ENCODE data around the gene NUTM1. TPM values are rescaled to one million over a fixed set of nuclear protein-coding genes. Genes with fewer than 3 reads are reported as not detected.
"Not testable (repeated sequence)": the region's sequence is repeated elsewhere in the genome, so short reads cannot be mapped to it uniquely, and the experiment has no call there.

The NUTM1 gene
- polyA plus RNA-seq, 2 of the 4 experiments (the other 2 are of a cell fraction): not detected

DNA sequence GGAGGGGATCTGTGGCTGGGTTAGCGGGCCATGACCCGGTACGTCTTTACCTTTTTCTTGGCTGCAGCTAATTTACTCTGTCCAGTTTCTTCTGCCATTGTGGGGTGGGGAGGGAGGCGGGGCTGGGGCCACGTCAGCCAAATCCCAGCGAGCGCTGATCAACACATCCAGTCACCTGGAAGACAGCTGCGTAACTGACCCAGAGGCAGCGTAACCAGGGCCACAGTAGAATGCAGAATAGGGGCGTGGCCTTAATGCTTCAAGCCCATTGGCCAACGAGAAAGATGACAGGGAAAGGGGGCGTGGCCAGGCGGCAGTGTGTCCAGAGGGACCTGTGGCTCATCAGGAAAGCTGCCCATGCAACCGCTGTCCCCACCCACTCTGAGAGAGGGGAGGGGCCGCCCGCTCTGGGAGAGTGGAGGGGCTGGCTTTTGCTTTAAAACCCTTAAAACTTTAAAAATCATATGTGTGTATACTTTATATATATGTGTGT lies 46.5 kb downstream of the NUTM1 start:
- POLR2A ChIA-PET; H3K4me1 ChIP-seq; H3K4me2 ChIP-seq; H3K27ac ChIP-seq; H3K4me3 ChIP-seq; H3K9me3 ChIP-seq; CTCF ChIA-PET; FAIRE-seq; DNase-seq (ENCODE audit: low read depth in 1 of 2, low spot score in 1 of 2): not testable (repeated sequence)
- no CpG with 5 or more reads among the region's 16 CpGs for WGBS (ENCODE audit: missing lambda C conversion rate)
- peak in 1 of 2 experiments; percentile 57; a peak in 3 of 6 replicates for ATAC-seq

DNA sequence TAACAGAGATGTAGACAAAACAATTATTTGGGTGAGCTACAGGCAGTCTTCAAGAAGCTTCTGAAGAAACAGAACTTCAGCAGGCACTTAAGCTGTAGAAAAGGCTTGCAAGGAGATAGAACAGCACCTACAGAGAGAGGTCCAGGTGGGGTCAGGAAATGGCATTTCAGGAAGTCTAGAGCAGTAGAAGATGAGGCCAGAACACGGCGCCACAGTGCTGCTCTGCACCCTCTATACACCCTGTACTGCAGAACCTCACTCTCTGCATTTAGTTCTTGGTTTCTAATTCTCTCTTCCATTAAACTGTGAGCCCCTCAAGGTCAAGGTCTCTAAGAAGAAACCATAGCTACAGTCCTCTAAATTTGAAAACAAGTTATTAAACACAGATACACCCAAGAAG lies 49.9 kb downstream of the NUTM1 start:
- FAIRE-seq; DNase-seq (ENCODE audit: low read depth in 1 of 2, low spot score in 1 of 2); H3K9me3 ChIP-seq; CTCF ChIA-PET; H3K4me1 ChIP-seq; H3K4me2 ChIP-seq; H3K4me3 ChIP-seq; H3K27ac ChIP-seq; POLR2A ChIA-PET: not testable (repeated sequence)
- peak; percentile 9 to 52; a peak in 3 of 6 replicates for ATAC-seq
- 38% methylated on average over 2 of the region's 2 CpGs for WGBS (ENCODE audit: missing lambda C conversion rate)

DNA sequence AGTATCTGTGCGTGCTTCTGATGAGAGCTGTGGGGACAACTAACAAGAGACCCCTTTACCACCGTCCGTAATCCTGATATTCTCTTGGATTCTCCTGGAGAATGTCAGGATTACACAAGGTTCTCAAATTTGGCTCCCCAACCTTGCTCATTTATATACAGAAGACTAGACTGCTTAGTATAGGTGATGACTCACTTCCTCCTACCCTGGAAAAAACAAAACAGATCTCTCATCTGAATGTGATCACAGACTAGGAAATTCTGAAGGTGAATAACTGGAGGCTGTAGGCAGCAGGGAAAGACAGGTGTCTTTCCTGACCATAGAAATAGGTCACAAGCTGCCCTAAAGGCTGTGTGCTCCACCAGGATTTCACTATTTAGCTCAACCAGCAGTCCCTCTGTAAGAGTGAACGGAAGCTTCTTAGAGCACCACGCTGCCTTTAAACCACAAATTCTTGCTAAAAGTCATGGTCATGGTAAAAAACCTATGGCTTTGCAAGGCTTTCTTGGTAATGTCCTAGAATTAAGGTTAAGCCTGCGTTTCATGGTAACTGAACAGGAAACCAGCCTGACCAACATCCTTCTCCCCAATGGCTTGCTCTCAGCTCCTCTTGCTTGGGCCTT lies 54.6 kb downstream of the NUTM1 start:
- H3K27ac ChIP-seq; DNase-seq (ENCODE audit: low read depth in 1 of 2, low spot score in 1 of 2); H3K4me2 ChIP-seq; POLR2A ChIA-PET; H3K9me3 ChIP-seq; H3K4me3 ChIP-seq; H3K4me1 ChIP-seq; CTCF ChIA-PET: not testable (repeated sequence)
- 81% methylated on average over 3 of the region's 6 CpGs for WGBS (ENCODE audit: missing lambda C conversion rate)
- ATAC-seq (0 out of 6 replicates have a peak, but pooled peaks of 1 of the 2 experiments have one; percentile 23), FAIRE-seq (peak; percentile 43)

DNA sequence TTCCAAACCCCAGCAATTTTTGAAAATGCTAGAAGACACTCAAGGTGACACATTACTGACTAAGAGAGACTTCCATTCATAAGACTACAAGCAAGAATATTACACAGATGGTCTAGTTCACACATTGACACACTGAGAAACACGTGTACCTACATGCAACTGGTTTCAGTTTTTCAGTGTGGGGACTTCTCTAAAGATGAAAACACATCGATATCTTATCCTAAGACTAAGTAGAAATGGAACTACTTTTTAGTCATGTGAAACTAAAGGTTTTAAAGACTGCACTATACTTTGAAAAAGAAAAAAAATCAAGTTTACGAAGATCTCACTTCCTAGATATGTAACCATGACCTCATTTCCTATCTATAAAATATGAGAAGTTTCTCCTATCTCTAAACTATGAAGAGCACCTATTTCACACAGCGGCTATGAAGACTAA lies 60.1 kb downstream of the NUTM1 start:
- WGBS (ENCODE audit: missing lambda C conversion rate): 74% methylated on average over 2 of the region's 4 CpGs
- ATAC-seq, FAIRE-seq: not testable (repeated sequence)

GRCh38 chr15:34403899-34404298 lies 60.8 kb downstream of the NUTM1 start:
- no CpG with 5 or more reads among the region's 3 CpGs for WGBS (ENCODE audit: missing lambda C conversion rate)

More for the DNA sequence above, 60.1 kb downstream of the NUTM1 start:
- CTCF ChIA-PET; H3K4me3 ChIP-seq; H3K4me2 ChIP-seq; H3K9me3 ChIP-seq; H3K4me1 ChIP-seq; DNase-seq (ENCODE audit: low read depth in 1 of 2, low spot score in 1 of 2); POLR2A ChIA-PET; H3K27ac ChIP-seq: not testable (repeated sequence)

More at GRCh38 chr15:34403899-34404298, 60.8 kb downstream of the NUTM1 start:
- DNase-seq (ENCODE audit: low read depth in 1 of 2, low spot score in 1 of 2); H3K4me3 ChIP-seq; CTCF ChIA-PET; ATAC-seq; FAIRE-seq; POLR2A ChIA-PET; H3K27ac ChIP-seq; H3K9me3 ChIP-seq; H3K4me2 ChIP-seq; H3K4me1 ChIP-seq: not testable (repeated sequence)

Small RNA genes lying within 50 kb of the gene (small RNA-seq; reads per million reads assigned to genes)
- gene MIR1233-1 (0 reads per million in 6 experiments), gene RF00019 (0 reads per million in 6 experiments)

Other genes with a start within 250 kb of the NUTM1 start
- gene EMC7, start 241.5 kb upstream of the NUTM1 start, polyA plus RNA-seq (2011; rRNA removed): 167 and 221 TPM in 2 replicates
- 129 to 135 TPM (median 135 TPM) in 3 replicates for gene EMC7, start 241.5 kb upstream of the NUTM1 start, polyA plus RNA-seq (2017; fragmentation: RNase III; extraction: RNeasy Plus Mini Kit Qiagen cat#74134 plus additional on column Dnase treatment)
- 4.5 and 4.7 TPM in 2 replicates for gene PGBD4, start 241.2 kb upstream of the NUTM1 start, polyA plus RNA-seq (2011; rRNA removed)
- 3.7 to 4.3 TPM (median 4.0 TPM) in 3 replicates for gene PGBD4, start 241.2 kb upstream of the NUTM1 start, polyA plus RNA-seq (2017; fragmentation: RNase III; extraction: RNeasy Plus Mini Kit Qiagen cat#74134 plus additional on column Dnase treatment)
- gene KATNBL1, start 133.2 kb upstream of the NUTM1 start, polyA plus RNA-seq (2011; rRNA removed): 46.6 and 75.8 TPM in 2 replicates
- gene KATNBL1, start 133.2 kb upstream of the NUTM1 start, polyA plus RNA-seq (2017; fragmentation: RNase III; extraction: RNeasy Plus Mini Kit Qiagen cat#74134 plus additional on column Dnase treatment): 35.2 to 40.1 TPM (median 40.0 TPM) in 3 replicates
- 126 and 150 TPM in 2 replicates for gene EMC4, start 118.3 kb upstream of the NUTM1 start, polyA plus RNA-seq (2011; rRNA removed)
- 221 to 241 TPM (median 234 TPM) in 3 replicates for gene EMC4, start 118.3 kb upstream of the NUTM1 start, polyA plus RNA-seq (2017; fragmentation: RNase III; extraction: RNeasy Plus Mini Kit Qiagen cat#74134 plus additional on column Dnase treatment)
- 21.3 and 21.8 TPM in 2 replicates for gene SLC12A6, start 5.5 kb upstream of the NUTM1 start, polyA plus RNA-seq (2011; rRNA removed)
- gene SLC12A6, start 5.5 kb upstream of the NUTM1 start, polyA plus RNA-seq (2017; fragmentation: RNase III; extraction: RNeasy Plus Mini Kit Qiagen cat#74134 plus additional on column Dnase treatment): 5.4 to 7.1 TPM (median 6.0 TPM) in 3 replicates
- 451 and 688 TPM in 2 replicates for gene NOP10, start 179 bp upstream of the NUTM1 start, polyA plus RNA-seq (2011; rRNA removed)
- gene NOP10, start 179 bp upstream of the NUTM1 start, polyA plus RNA-seq (2017; fragmentation: RNase III; extraction: RNeasy Plus Mini Kit Qiagen cat#74134 plus additional on column Dnase treatment): 463 to 502 TPM (median 470 TPM) in 3 replicates
- 42.9 and 50.7 TPM in 2 replicates for gene LPCAT4, start 23.9 kb downstream of the NUTM1 start, polyA plus RNA-seq (2011; rRNA removed)
- 45.9 to 56.1 TPM (median 50.1 TPM) in 3 replicates for gene LPCAT4, start 23.9 kb downstream of the NUTM1 start, polyA plus RNA-seq (2017; fragmentation: RNase III; extraction: RNeasy Plus Mini Kit Qiagen cat#74134 plus additional on column Dnase treatment)
- 15.6 and 16.4 TPM in 2 replicates for gene GOLGA8A, start 94.5 kb downstream of the NUTM1 start, polyA plus RNA-seq (2011; rRNA removed)
- gene GOLGA8A, start 94.5 kb downstream of the NUTM1 start, polyA plus RNA-seq (2017; fragmentation: RNase III; extraction: RNeasy Plus Mini Kit Qiagen cat#74134 plus additional on column Dnase treatment): 11.7 to 13.9 TPM (median 12.6 TPM) in 3 replicates
- gene GOLGA8B, start 240.3 kb downstream of the NUTM1 start, polyA plus RNA-seq (2011; rRNA removed): 38.1 and 38.8 TPM in 2 replicates
- gene GOLGA8B, start 240.3 kb downstream of the NUTM1 start, polyA plus RNA-seq (2017; fragmentation: RNase III; extraction: RNeasy Plus Mini Kit Qiagen cat#74134 plus additional on column Dnase treatment): 49.0 to 50.9 TPM (median 50.2 TPM) in 3 replicates